Measurements from ENCODE around the gene MAP2K1. TPM values are rescaled to one million over a fixed set of nuclear protein-coding genes. Genes with fewer than 3 reads are reported as not detected.
"Not testable (repeated sequence)": the region's sequence is repeated elsewhere in the genome, so short reads cannot be mapped to it uniquely, and the experiment has no call there.

The MAP2K1 gene
- total and polyA plus RNA-seq, 2 experiments from 2014 or later: 62.7 to 96.5 TPM

- DNase-seq (ENCODE audit: low read depth in 1 of 2, low spot score in 1 of 2): peak in 1 of 2 donors; percentile 22
- Histone ChIP-seq H3K27ac (no peak overlapping the region), H3K9me3 (ENCODE audit: low read depth) (no peaks in the 10 kb centered on the region), H3K27me3 (no peaks in the 10 kb centered on the region), H3K36me3 (no peaks in the 10 kb centered on the region), H3K4me1 (ENCODE audit: low read depth) (peaks cover 7% of the 10 kb centered on the region), H3K4me3 (no peak overlapping the region)
- no peak for TF ChIP-seq CTCF (IDR thresholded peaks at IDR 0.05; ENCODE audit: low read depth, low read length)
Measured at GRCh38 chr15:66390678-66391077, 4.0 kb downstream of the MAP2K1 start.

- DNase-seq (ENCODE audit: low read depth in 1 of 2, low spot score in 1 of 2); H3K27me3 ChIP-seq; H3K9me3 ChIP-seq (ENCODE audit: low read depth); H3K4me3 ChIP-seq; H3K4me1 ChIP-seq (ENCODE audit: low read depth); H3K27ac ChIP-seq; H3K36me3 ChIP-seq: not testable (repeated sequence)
Measured at GRCh38 chr15:66393037-66393436, 6.3 kb downstream of the MAP2K1 start.

GRCh38 chr15:66394472-66394871 lies 7.8 kb downstream of the MAP2K1 start:
- Histone ChIP-seq H3K9me3 (ENCODE audit: low read depth) (no peaks in the 10 kb centered on the region), H3K4me3 (no peak overlapping the region), H3K36me3 (no peaks in the 10 kb centered on the region), H3K27ac (no peak overlapping the region), H3K4me1 (ENCODE audit: low read depth) (no peaks in the 10 kb centered on the region), H3K27me3 (no peaks in the 10 kb centered on the region)
- DNase-seq (ENCODE audit: low read depth in 1 of 2, low spot score in 1 of 2): no peak
- TF ChIP-seq CTCF (IDR thresholded peaks at IDR 0.05; ENCODE audit: low read depth, low read length): no peak

- no peak for DNase-seq (ENCODE audit: low read depth in 1 of 2, low spot score in 1 of 2)
- TF ChIP-seq CTCF (IDR thresholded peaks at IDR 0.05; ENCODE audit: low read depth, low read length): no peak
- Histone ChIP-seq H3K4me1 (ENCODE audit: low read depth) (no peaks in the 10 kb centered on the region), H3K9me3 (ENCODE audit: low read depth) (no peaks in the 10 kb centered on the region), H3K27ac (no peak overlapping the region), H3K36me3 (no peaks in the 10 kb centered on the region), H3K4me3 (no peak overlapping the region), H3K27me3 (no peaks in the 10 kb centered on the region)
Measured at GRCh38 chr15:66394915-66395314, 8.2 kb downstream of the MAP2K1 start.

GRCh38 chr15:66399276-66399675 lies 12.6 kb downstream of the MAP2K1 start:
- no peaks in the 10 kb centered on the region for H3K27me3 ChIP-seq
- no peak overlapping the region for H3K4me3 ChIP-seq
- H3K9me3 ChIP-seq (ENCODE audit: low read depth): no peaks in the 10 kb centered on the region
- no peaks in the 10 kb centered on the region for H3K36me3 ChIP-seq
- no peak for TF ChIP-seq CTCF (IDR thresholded peaks at IDR 0.05; ENCODE audit: low read depth, low read length)
- peaks cover 13% of the 10 kb centered on the region for H3K4me1 ChIP-seq (ENCODE audit: low read depth)
- H3K27ac ChIP-seq: no peak overlapping the region
- no peak for DNase-seq (ENCODE audit: low read depth in 1 of 2, low spot score in 1 of 2)

GRCh38 chr15:66400351-66400774 lies 13.7 kb downstream of the MAP2K1 start:
- no peak overlapping the region for H3K27ac ChIP-seq
- no peak for DNase-seq (ENCODE audit: low read depth in 1 of 2, low spot score in 1 of 2)
- no peak overlapping the region for H3K4me3 ChIP-seq
- H3K36me3 ChIP-seq: no peaks in the 10 kb centered on the region
- H3K27me3 ChIP-seq: no peaks in the 10 kb centered on the region
- no peak for TF ChIP-seq CTCF (IDR thresholded peaks at IDR 0.05; ENCODE audit: low read depth, low read length)
- H3K9me3 ChIP-seq (ENCODE audit: low read depth): no peaks in the 10 kb centered on the region
- H3K4me1 ChIP-seq (ENCODE audit: low read depth): peaks cover 24% of the 10 kb centered on the region

All from cardiac muscle cell (in vitro differentiated cells and primary cell).